SK-N-MC (cell line): ENCODE data around the gene GYS1.

ENCODE experiments used
- DNase-seq: peaks from one replicate; pipeline ENCODE4 v3.0.0-alpha.2; 2011; ENCODE audit warnings: low read depth, low spot score
- H3K27ac ChIP-seq: fragments of 200-600 bp; sonication (generic); 2 replicates; pipeline ENCODE4 v1.5.1; 2016; ENCODE audit warnings: mixed run types
- H3K36me3 ChIP-seq: fragments of 200-600 bp; sonication (generic); 2 replicates; pipeline ENCODE4 v1.6.1; 2017; ENCODE audit warnings: antibody characterized with exemption, low read length, mixed read lengths; ENCODE audit not compliant: insufficient read depth
- H3K4me3 ChIP-seq: fragments of 200-600 bp; sonication (generic); 2 replicates; pipeline ENCODE4 v1.5.1; 2016
- H3K9ac ChIP-seq: fragments of 200-600 bp; sonication (generic); 2 replicates; pipeline ENCODE4 v1.8.0; 2017; ENCODE audit warnings: mixed run types, mixed read lengths; ENCODE audit not compliant: insufficient read length
- H3K9me3 ChIP-seq: fragments of 200-600 bp; sonication (generic); 2 replicates; pipeline ENCODE4 v1.6.1; 2017; ENCODE audit warnings: low read depth, mild to moderate bottlenecking, antibody characterized with exemption, low read length, moderate library complexity, mixed read lengths
- EZH2 ChIP-seq: fragments of 200-600 bp; sonication (generic); IDR thresholded peaks from one replicate; pipeline ENCODE4 v1.6.1; 2017; ENCODE audit warnings: antibody characterized with exemption
- FOXP2 ChIP-seq: optimal IDR thresholded peaks from 2 replicates; pipeline ENCODE3; 2011; ENCODE audit warnings: mild to moderate bottlenecking, moderate library complexity; ENCODE audit not compliant: insufficient read depth; ENCODE audit errors: extremely low read length, control extremely low read depth
- POLR2AphosphoS5 ChIP-seq: IDR thresholded peaks from 2 replicates; pipeline ENCODE4 v1.6.1; 2012; ENCODE audit warnings: mild to moderate bottlenecking, low read depth, low read length, borderline replicate concordance

The GYS1 gene

DNA sequence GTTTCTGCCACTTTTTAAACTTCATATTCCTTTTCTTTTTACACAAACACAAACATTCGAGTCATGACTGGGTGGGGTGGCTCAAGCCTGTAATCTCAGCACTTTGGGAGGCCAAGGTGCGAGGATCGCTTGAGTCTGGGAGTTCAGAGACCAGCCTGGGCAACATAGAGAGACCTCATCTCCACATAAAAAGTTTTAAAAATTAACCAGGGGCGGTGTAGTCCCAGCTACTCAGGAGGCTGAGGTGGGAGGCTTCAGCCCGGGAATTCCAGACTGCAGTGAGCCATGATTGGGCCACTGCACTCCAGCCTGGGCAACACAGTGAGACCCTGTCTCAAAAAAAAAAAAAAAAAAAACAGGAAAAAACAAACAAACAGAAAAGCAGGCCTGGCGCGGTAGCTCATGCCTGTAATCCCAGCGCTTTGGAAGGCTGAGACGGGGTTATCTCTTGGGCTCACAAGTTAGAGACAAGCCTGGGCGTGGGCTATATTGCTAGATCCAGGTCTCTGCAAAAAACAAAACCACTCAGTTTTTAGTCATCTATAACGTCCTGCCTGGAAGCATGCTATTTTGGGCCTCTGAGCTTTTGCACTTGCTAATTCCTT is 39.0 kb downstream of the GYS1 start:
- H3K9ac ChIP-seq = no peak overlapping the region
- DNase-seq = no peak
- TF ChIP-seq FOXP2 (no peak), POLR2AphosphoS5 (no peak), EZH2 (no peak)
- H3K27ac ChIP-seq = peak overlapping the region; percentile 67
- H3K36me3 ChIP-seq = no peaks in the 10 kb centered on the region
- peak overlapping the region; percentile 82 for H3K4me3 ChIP-seq
- no peaks in the 10 kb centered on the region for H3K9me3 ChIP-seq

DNA sequence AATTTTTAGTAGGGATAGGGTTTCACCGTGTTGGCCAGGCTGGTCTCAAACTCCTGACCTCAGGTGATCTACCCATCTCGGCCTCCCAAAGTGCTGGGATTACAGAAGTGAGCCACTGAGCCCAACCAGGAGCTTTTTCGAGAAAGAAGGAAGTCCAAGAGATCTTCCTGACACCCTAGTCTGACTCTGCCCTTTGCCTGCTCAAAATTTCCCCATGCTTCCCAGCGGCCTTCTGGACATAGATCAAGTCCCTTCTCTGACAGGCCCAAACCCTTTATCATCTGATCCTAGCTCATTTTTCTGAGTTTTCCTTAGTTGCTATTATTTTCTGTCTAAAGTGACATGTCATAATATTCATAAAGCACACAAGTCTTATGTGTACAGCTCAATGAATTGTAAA is 40.0 kb downstream of the GYS1 start:
- TF ChIP-seq POLR2AphosphoS5 (no peak), EZH2 (no peak), FOXP2 (no peak)
- H3K9ac ChIP-seq = no peak overlapping the region
- no peak overlapping the region for H3K27ac ChIP-seq

DNA sequence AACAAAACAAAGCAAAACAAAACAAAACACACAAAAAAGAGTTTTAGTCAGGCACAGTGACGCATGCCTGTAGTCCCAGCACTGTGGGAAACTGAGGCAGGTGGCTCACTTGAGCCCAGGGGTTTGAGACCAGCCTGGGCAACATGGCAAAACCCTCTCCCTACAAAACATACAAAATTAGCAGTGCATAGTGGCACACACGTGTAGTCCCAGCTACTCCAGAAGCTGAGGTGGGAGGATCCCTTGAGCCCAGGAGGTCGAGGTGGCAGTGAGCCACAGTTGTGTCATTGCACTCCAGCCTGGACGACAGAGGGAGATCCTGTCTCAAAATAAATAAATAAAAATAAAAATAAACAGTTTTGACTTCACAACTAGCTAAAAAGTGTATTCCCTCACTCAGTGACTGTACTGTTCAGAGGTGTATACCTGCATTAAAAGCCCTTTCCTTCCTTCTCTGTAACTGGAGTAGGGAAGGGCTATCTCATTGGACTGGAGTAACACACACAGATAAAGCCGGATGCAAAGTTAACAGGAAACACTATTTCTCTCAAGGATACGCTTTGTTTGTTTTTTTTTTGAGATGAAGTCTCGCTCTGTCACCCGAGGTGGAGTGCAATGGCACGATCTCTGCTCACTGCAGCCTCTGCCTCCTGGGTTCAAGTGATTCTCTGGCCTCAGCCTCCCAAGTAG is 42.1 kb downstream of the GYS1 start:
- no peak for DNase-seq
- Histone ChIP-seq H3K27ac (no peak overlapping the region), H3K9ac (no peak overlapping the region), H3K9me3 (no peaks in the 10 kb centered on the region), H3K4me3 (no peak overlapping the region), H3K36me3 (no peaks in the 10 kb centered on the region)
- TF ChIP-seq POLR2AphosphoS5 (no peak), FOXP2 (no peak), EZH2 (no peak)

More for the DNA sequence above, 40.0 kb downstream of the GYS1 start:
- Histone ChIP-seq H3K36me3 (no peaks in the 10 kb centered on the region), H3K4me3 (no peak overlapping the region), H3K9me3 (no peaks in the 10 kb centered on the region)
- DNase-seq = no peak

DNA sequence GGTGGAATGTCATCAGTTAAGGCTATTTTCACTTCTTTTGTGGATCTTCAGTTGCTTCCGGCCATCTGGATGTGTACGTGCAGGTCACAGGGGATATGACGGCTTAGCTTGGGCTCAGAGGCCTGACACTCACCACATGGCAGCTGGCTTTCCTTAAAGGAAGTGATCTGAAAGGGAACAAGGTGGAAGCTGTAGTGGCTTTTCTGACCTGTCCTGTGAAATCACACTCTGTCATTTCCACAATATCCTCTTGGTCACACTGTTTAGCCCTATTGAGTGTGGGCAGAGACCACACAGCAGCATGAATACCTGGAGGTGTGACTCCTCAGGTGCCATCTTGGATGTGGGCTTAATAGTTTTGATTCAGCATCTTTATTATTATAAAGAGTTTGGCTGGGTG is 43.0 kb downstream of the GYS1 start:
- Histone ChIP-seq H3K4me3 (no peak overlapping the region), H3K27ac (no peak overlapping the region), H3K9me3 (no peaks in the 10 kb centered on the region), H3K36me3 (no peaks in the 10 kb centered on the region), H3K9ac (no peak overlapping the region)
- TF ChIP-seq FOXP2 (no peak), POLR2AphosphoS5 (no peak), EZH2 (no peak)
- DNase-seq = no peak

DNA sequence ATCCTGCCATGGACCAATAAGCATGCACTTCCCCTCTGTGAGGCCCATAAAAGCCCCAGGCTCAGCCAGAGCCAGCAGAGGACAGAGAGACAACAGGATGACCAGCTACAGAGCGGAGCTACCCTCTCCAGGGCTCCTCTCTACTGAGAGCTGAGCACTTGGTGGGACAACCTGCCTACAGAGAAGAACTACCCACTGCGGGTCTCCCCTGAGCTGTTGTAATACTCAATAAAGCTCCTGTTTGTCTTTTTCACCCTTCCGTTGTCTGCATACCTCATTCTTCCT is 45.9 kb downstream of the GYS1 start:
- H3K27ac ChIP-seq = no peak overlapping the region
- no peak overlapping the region for H3K9ac ChIP-seq
- no peak overlapping the region for H3K4me3 ChIP-seq
- TF ChIP-seq EZH2 (no peak), FOXP2 (no peak), POLR2AphosphoS5 (no peak)
- no peaks in the 10 kb centered on the region for H3K36me3 ChIP-seq
- H3K9me3 ChIP-seq = no peaks in the 10 kb centered on the region
- DNase-seq = no peak

DNA sequence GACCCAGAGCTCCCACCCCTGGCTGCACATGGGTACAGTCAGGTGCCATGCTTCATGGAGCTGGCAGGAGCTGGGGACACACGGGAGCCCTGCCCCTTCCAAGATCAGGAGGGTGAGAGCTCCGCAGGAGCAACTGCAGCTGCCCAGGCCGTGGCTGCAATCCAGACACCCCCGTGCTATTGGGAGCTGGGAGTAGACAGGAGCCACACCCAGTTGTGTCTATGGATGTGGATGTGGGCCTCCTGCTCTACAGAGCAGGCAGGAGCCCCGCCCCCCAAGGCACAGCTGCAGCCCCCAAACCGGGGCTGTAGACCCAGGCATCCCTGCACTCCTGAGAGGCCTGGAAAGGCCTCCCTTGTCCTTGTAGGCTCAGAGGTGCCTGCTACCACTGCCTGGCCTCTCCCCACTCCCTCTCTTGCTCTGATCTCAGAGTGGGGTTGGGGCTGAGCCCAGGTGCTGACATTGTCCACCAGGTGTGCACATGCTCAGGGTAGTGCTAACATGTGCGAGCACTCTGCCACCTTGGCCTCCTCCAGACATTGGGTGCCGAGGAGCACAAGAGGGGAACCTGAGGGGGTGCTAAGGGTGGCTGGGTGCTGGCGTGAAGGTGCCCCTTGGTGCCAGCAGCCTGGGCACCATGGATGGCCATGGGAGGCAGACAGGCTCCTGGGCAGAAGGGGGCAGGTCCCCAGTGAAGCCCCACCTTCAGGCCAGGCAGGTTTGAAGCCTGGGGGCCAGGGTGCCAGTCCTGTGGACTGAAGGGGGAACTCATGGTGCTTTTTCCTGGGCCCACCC is 46.4 kb downstream of the GYS1 start:
- no peak for DNase-seq
- H3K27ac ChIP-seq = no peak overlapping the region
- H3K9ac ChIP-seq = no peak overlapping the region
- H3K36me3 ChIP-seq = no peaks in the 10 kb centered on the region
- H3K9me3 ChIP-seq = no peaks in the 10 kb centered on the region
- TF ChIP-seq POLR2AphosphoS5 = no peak
- TF ChIP-seq FOXP2 = no peak
- no peak for TF ChIP-seq EZH2
- no peak overlapping the region for H3K4me3 ChIP-seq

DNA sequence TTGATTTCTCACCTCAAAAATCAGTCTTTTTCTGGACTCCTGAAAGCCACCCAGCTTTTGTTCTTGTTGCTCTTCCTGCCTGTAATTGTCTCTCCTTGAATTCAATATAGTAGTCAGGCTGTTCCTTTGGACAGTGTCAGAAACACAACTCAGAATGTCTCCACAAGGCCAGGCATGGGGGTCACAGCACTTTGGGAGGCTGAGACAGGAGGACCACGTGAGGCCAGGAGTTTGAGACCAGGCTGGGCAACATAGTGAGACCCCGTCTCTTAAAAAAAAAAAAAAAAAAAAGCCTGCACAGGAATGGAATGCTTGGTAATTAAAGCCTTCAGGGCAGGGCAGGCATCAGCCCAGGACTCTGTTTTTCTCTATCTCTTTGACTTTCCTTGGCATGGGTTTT is 47.3 kb downstream of the GYS1 start:
- Histone ChIP-seq H3K9me3 (no peaks in the 10 kb centered on the region), H3K27ac (no peak overlapping the region), H3K36me3 (no peaks in the 10 kb centered on the region), H3K4me3 (no peak overlapping the region), H3K9ac (no peak overlapping the region)
- no peak for DNase-seq
- no peak for TF ChIP-seq POLR2AphosphoS5
- TF ChIP-seq EZH2 = no peak
- TF ChIP-seq FOXP2 = no peak

DNA sequence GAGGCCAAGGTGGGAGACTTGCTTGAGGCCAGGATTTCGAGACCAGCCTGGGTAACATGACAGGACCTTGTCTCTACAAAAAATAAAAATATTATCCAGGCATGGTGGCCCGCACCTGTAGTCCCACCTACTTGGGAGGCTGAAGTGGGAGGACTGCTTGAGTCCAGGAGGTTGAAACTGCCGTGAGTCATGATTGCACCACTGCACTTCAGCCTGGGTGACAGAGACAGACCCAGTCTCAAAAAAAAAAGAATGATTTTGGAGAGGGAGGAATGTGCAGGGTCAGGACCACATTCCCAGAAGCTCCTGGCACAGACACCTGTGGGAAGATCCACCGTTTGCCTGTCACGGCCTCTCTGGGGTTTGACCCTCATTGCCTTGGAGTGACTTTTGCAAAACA is 47.7 kb downstream of the GYS1 start:
- Histone ChIP-seq H3K9ac (no peak overlapping the region), H3K4me3 (no peak overlapping the region), H3K9me3 (no peaks in the 10 kb centered on the region), H3K36me3 (no peaks in the 10 kb centered on the region), H3K27ac (no peak overlapping the region)
- no peak for DNase-seq
- TF ChIP-seq FOXP2 = no peak
- TF ChIP-seq POLR2AphosphoS5 = no peak
- no peak for TF ChIP-seq EZH2
